ENCODE data around the gene PTPRN2.

DNA sequence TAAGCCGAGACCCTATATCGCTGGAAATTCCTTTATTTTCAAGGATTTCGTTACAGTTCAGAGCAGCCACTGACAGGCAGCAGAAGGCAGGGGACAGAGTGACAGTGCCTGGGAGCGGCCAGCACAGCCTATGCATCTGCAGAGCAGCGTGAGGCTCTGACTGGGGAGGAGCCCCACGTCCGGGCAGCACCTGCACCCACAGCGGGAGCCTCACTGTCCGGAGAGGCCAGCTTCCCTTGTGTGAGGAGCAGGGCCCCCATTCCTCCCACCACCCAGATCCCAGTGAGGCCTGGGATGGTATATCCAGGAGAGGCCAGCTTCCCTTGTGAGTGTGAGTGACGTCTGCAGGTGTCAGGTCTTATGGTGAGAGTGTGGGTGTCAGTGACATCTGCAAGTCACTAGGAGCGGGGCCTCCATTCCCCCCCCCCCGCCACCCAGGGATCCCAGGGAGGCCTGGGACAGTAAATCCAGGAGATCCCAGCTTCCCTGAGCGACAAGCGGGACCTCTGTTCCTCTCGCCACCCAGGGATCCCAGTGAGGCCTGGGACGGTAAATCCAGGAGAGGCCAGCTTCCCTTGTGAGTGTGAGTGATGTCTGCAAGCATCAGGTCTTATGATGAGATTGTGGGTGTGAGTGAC, 259.1 kb downstream of the PTPRN2 start:
- TF ChIP-seq ZBTB20 (CRISPR knock-in tag; IDR thresholded peaks at IDR 0.05; ENCODE audit: borderline replicate concordance, low read depth), result no peak
- no peak for TF ChIP-seq NFYB (CRISPR knock-in tag; IDR thresholded peaks at IDR 0.05)
- TF ChIP-seq ZNF446 (CRISPR knock-in tag; IDR thresholded peaks at IDR 0.05), result no peak
- no peak for TF ChIP-seq RNF2 (conservative IDR thresholded peaks at IDR 0.05; ENCODE audit: low read depth)
- TF ChIP-seq ETV6 (CRISPR knock-in tag; conservative IDR thresholded peaks at IDR 0.05), result no peak
- TF ChIP-seq ZSCAN20 (CRISPR knock-in tag; IDR thresholded peaks at IDR 0.05; ENCODE audit: borderline replicate concordance), result no peak
- TF ChIP-seq, protein P1, sequence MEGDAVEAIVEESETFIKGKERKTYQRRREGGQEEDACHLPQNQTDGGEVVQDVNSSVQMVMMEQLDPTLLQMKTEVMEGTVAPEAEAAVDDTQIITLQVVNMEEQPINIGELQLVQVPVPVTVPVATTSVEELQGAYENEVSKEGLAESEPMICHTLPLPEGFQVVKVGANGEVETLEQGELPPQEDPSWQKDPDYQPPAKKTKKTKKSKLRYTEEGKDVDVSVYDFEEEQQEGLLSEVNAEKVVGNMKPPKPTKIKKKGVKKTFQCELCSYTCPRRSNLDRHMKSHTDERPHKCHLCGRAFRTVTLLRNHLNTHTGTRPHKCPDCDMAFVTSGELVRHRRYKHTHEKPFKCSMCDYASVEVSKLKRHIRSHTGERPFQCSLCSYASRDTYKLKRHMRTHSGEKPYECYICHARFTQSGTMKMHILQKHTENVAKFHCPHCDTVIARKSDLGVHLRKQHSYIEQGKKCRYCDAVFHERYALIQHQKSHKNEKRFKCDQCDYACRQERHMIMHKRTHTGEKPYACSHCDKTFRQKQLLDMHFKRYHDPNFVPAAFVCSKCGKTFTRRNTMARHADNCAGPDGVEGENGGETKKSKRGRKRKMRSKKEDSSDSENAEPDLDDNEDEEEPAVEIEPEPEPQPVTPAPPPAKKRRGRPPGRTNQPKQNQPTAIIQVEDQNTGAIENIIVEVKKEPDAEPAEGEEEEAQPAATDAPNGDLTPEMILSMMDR (CRISPR knock-in tag; IDR thresholded peaks at IDR 0.05), result no peak
